ENCODE data around the gene NOP16. TPM values are rescaled to one million over a fixed set of nuclear protein-coding genes. Genes with fewer than 3 reads are reported as not detected.

The NOP16 gene
- total RNA-seq: 19.1 TPM
- long read RNA-seq, transcript NOP16-207 (5 exons, 1,258 nt): major isoform, 16 of 24 reads
- long read RNA-seq, partial matches to known transcripts: 1 of 24 reads
- long read RNA-seq, other reads (novel, unspliced or antisense): 2 of 24 reads

GRCh38 chr5:176388444-176389134, at the start of gene NOP16, which contains the start of gene HIGD2A:
TSS of gene NOP16 (minus strand) at chr5:176388598. CDS start at chr5:176388539, 59 bp downstream.
TSS of gene HIGD2A (plus strand) at chr5:176388751. CDS start at chr5:176388820, 69 bp downstream.
- H3K4me3 ChIP-seq: peak within 1 kb of the TSS; percentile 87
- H3K27me3 ChIP-seq (ENCODE audit: low read depth): no peaks in the 10 kb centered on the region
- H3K9me3 ChIP-seq (replicated peaks): no peaks in the 10 kb centered on the region
- peak; percentile 100 for DNase-seq
- peak within 1 kb of the TSS; percentile 99 for H3K27ac ChIP-seq (replicated peaks)
- peak; percentile 26 for TF ChIP-seq CTCF (IDR thresholded peaks at IDR 0.05; ENCODE audit: borderline replicate concordance)
- intact Hi-C loops (cut with micrococcal nuclease): no loop called here
- H3K4me1 ChIP-seq: peaks cover 39% of the 10 kb centered on the region
- peaks cover 65% of the 10 kb centered on the region for H3K36me3 ChIP-seq

DNA sequence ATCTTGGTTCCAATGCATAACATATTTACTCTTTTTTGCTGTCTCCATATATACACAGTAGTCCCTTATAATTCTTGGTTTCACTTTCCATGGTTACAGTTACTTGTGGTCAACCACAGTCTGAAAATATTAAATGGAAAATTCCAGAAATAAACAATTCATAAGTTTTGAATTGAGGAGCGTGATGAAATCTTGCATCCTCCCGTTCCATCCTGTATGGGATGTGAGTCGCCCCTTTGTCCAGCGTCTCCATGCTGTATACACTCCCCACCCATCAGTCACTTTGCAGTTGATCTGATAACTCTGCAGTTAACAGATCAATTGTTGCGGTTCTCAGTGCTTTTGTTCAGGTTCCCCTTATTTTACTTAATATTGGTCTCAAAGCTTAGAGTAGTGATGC, 48.3 kb upstream of the NOP16 start:
- no peak for DNase-seq
- H3K27ac ChIP-seq (replicated peaks): peak overlapping the region; percentile 64
- H3K36me3 ChIP-seq: no peaks in the 10 kb centered on the region
- peaks cover 24% of the 10 kb centered on the region for H3K27me3 ChIP-seq (ENCODE audit: low read depth)
- no peaks in the 10 kb centered on the region for H3K9me3 ChIP-seq (replicated peaks)
- no peaks in the 10 kb centered on the region for H3K4me1 ChIP-seq
- TF ChIP-seq CTCF (IDR thresholded peaks at IDR 0.05; ENCODE audit: borderline replicate concordance): no peak
- intact Hi-C loops (cut with micrococcal nuclease): no loop called here
- peak overlapping the region; percentile 15 for H3K4me3 ChIP-seq

DNA sequence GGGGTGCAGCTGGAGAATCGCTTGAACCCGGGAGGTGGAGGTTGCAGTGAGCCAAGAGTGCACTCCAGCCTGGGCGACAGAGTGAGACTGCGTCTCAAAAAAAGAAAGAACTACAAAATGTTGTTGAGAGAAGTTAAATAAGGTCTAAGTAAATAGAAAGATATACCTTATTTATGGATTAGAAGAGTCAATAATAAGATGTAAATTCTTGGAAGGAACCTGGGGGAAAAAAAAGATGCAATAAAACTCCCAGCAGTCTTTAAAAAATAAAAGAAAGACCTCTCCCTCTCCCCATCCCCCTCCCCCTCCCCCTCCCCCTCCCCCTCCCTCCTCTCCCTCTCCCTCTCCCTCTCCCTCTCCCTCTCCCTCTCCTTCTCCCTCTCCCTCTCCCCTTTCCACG, 44.3 kb upstream of the NOP16 start:
- no peaks in the 10 kb centered on the region for H3K9me3 ChIP-seq (replicated peaks)
- intact Hi-C loops (cut with micrococcal nuclease): no loop called here
- peaks cover 17% of the 10 kb centered on the region for H3K27me3 ChIP-seq (ENCODE audit: low read depth)
- H3K4me1 ChIP-seq: no peaks in the 10 kb centered on the region
- H3K27ac ChIP-seq (replicated peaks): no peak overlapping the region
- no peak for DNase-seq
- H3K4me3 ChIP-seq: no peak overlapping the region
- H3K36me3 ChIP-seq: no peaks in the 10 kb centered on the region
- TF ChIP-seq CTCF (IDR thresholded peaks at IDR 0.05; ENCODE audit: borderline replicate concordance): no peak

- DNase-seq: no peak
- no peaks in the 10 kb centered on the region for H3K36me3 ChIP-seq
- no peaks in the 10 kb centered on the region for H3K9me3 ChIP-seq (replicated peaks)
- no peak for TF ChIP-seq CTCF (IDR thresholded peaks at IDR 0.05; ENCODE audit: borderline replicate concordance)
- no peak overlapping the region for H3K4me3 ChIP-seq
- intact Hi-C loops (cut with micrococcal nuclease): no loop called here
- no peak overlapping the region for H3K27ac ChIP-seq (replicated peaks)
- H3K27me3 ChIP-seq (ENCODE audit: low read depth): peaks cover 13% of the 10 kb centered on the region
- H3K4me1 ChIP-seq: no peaks in the 10 kb centered on the region
Observed at GRCh38 chr5:176429972-176430371, 41.6 kb upstream of the NOP16 start.

DNA sequence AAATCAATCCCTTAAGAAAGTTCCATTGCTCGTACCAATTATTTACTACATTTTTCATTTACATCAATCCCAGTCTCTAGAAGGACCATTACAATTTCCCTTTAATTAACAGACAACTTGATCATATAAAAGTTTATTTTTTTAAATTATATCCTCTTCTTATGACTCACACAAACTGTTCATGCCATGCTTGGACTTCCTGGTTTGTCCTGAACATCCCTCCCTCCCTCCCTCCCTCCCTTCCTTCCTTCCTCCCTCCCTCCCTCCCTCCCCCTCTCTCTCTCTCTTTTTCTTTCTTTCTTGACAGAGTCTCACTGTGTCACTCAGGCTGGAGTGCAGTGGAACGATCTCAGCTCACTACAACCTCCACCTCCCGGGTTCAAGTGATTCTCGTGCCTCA, 39.6 kb upstream of the NOP16 start:
- Histone ChIP-seq H3K9me3 (replicated peaks) (no peaks in the 10 kb centered on the region), H3K36me3 (no peaks in the 10 kb centered on the region), H3K4me1 (no peaks in the 10 kb centered on the region), H3K27me3 (ENCODE audit: low read depth) (peaks cover 26% of the 10 kb centered on the region), H3K27ac (replicated peaks) (no peak overlapping the region), H3K4me3 (no peak overlapping the region)
- TF ChIP-seq CTCF (IDR thresholded peaks at IDR 0.05; ENCODE audit: borderline replicate concordance): no peak
- intact Hi-C loops (cut with micrococcal nuclease): no loop called here
- no peak for DNase-seq

Data from left ventricle myocardium inferior (tissue), 1 donor.